ENCODE measurements around the gene CEP170B. TPM values are rescaled to one million over a fixed set of nuclear protein-coding genes. Genes with fewer than 3 reads are reported as not detected.

The CEP170B gene
- polyA plus RNA-seq, 2 of the 4 experiments (the other 2 are of a cell fraction) = 4.5 to 13.5 TPM

GRCh38 chr14:104879983-104880565 lies 15.0 kb downstream of the CEP170B start:
- no peak overlapping the region for H3K4me3 ChIP-seq
- H3K4me1 ChIP-seq = peaks cover 9% of the 10 kb centered on the region; the same call in 1 of the 3 replicates
- POLR2A ChIA-PET = no interaction called here
- no peak for DNase-seq (ENCODE audit: low read depth in 1 of 2, low spot score in 1 of 2)
- 84% methylated on average over 11 of the region's 15 CpGs for WGBS (ENCODE audit: missing lambda C conversion rate)
- H3K9me3 ChIP-seq = no peaks in the 10 kb centered on the region
- H3K4me2 ChIP-seq = no peak overlapping the region
- no peak overlapping the region for H3K27ac ChIP-seq
- TF ChIP-seq KDM5A (IDR thresholded peaks at IDR 0.05) = no peak
- no peak for TF ChIP-seq MAFK (IDR thresholded peaks at IDR 0.05; ENCODE audit: partially characterized antibody)
- no peak for TF ChIP-seq HOXB5 (CRISPR knock-in tag; IDR thresholded peaks at IDR 0.05)
- no peak for FAIRE-seq
- CTCF ChIA-PET = interaction anchor here (0.7 to 3.3 kb wide), 4 partner anchors 10 to 203 kb away, joined by 3 to 15 read pairs (median 4); no protein-coding TSS in a partner anchor
- no peak for ATAC-seq

GRCh38 chr14:104880584-104881210 lies 15.6 kb downstream of the CEP170B start:
- H3K27ac ChIP-seq = no peak overlapping the region
- no peak overlapping the region for H3K4me3 ChIP-seq
- TF ChIP-seq POLR2AphosphoS2 (conservative IDR thresholded peaks at IDR 0.05; ENCODE audit: low read length) (no peak), POLR2A (IDR thresholded peaks at IDR 0.05; ENCODE audit: low read length) (no peak), ZC3H11A (IDR thresholded peaks at IDR 0.05) (no peak), USF2 (IDR thresholded peaks at IDR 0.05) (no peak), FOSB (CRISPR knock-in tag; IDR thresholded peaks at IDR 0.05) (no peak), MAFK (IDR thresholded peaks at IDR 0.05; ENCODE audit: partially characterized antibody) (no peak), E2F6 (IDR thresholded peaks at IDR 0.05; ENCODE audit: borderline replicate concordance, low read depth) (no peak), NR3C1 (IDR thresholded peaks at IDR 0.05) (no peak), RNF2 (IDR thresholded peaks at IDR 0.05; ENCODE audit: borderline replicate concordance, low read depth) (no peak), HOXB5 (CRISPR knock-in tag; IDR thresholded peaks at IDR 0.05) (no peak), CHD2 (IDR thresholded peaks at IDR 0.05; ENCODE audit: low read length, partially characterized antibody) (no peak), RARB (CRISPR knock-in tag; IDR thresholded peaks at IDR 0.05) (no peak)
- CTCF ChIA-PET = interaction anchor here (1.0 to 3.3 kb wide), 2 partner anchors 13 to 15 kb away, joined by 5 to 15 read pairs; no protein-coding TSS in a partner anchor
- POLR2A ChIA-PET = no interaction called here
- ATAC-seq (no peak), FAIRE-seq (no peak), DNase-seq (ENCODE audit: low read depth in 1 of 2, low spot score in 1 of 2) (no peak)
- H3K4me2 ChIP-seq = no peak overlapping the region
- H3K9me3 ChIP-seq = no peaks in the 10 kb centered on the region
- H3K4me1 ChIP-seq = peaks cover 9% of the 10 kb centered on the region; the same call in 1 of the 3 replicates
- WGBS (ENCODE audit: missing lambda C conversion rate) = 83% methylated on average over 6 of the region's 7 CpGs

- CTCF ChIA-PET = interaction anchor here (1.0 to 3.3 kb wide), 2 partner anchors 12 to 14 kb away, joined by 5 to 15 read pairs; no protein-coding TSS in a partner anchor
- Histone ChIP-seq H3K4me2 (no peak overlapping the region), H3K27ac (no peak overlapping the region), H3K9me3 (no peaks in the 10 kb centered on the region), H3K4me3 (no peak overlapping the region), H3K4me1 (peaks cover 9% of the 10 kb centered on the region; the same call in 1 of the 3 replicates)
- DNase-seq (ENCODE audit: low read depth in 1 of 2, low spot score in 1 of 2) (no peak), FAIRE-seq (no peak), ATAC-seq (no peak)
- POLR2A ChIA-PET = no interaction called here
- WGBS (ENCODE audit: missing lambda C conversion rate) = 71% methylated on average over 9 of the region's 13 CpGs
- TF ChIP-seq CTCF (IDR thresholded peaks at IDR 0.05) (no peak), CBX2 (IDR thresholded peaks at IDR 0.05; ENCODE audit: borderline replicate concordance, low read depth) (no peak), HOXB5 (CRISPR knock-in tag; IDR thresholded peaks at IDR 0.05) (no peak), BCL3 (IDR thresholded peaks at IDR 0.05) (no peak), REST (IDR thresholded peaks at IDR 0.05) (no peak), ELK1 (IDR thresholded peaks at IDR 0.05; ENCODE audit: low read depth, low read length) (no peak), HEYL (CRISPR knock-in tag; IDR thresholded peaks at IDR 0.05) (no peak), CHD2 (IDR thresholded peaks at IDR 0.05; ENCODE audit: low read length, partially characterized antibody) (no peak), HDAC2 (IDR thresholded peaks at IDR 0.05) (no peak), HOXA7 (CRISPR knock-in tag; IDR thresholded peaks at IDR 0.05) (no peak), ZNF302 (CRISPR knock-in tag; IDR thresholded peaks at IDR 0.05) (no peak)
Observed at GRCh38 chr14:104881369-104881979, 16.4 kb downstream of the CEP170B start.
